K562 (cell line): Measurements from ENCODE around the gene PRPSAP1. TPM values are rescaled to one million over a fixed set of nuclear protein-coding genes. Genes with fewer than 3 reads are reported as not detected.

ENCODE experiments used
- COPS2 ChIP-seq: fragments of 450-650 bp; conservative IDR thresholded peaks from 2 replicates; pipeline ENCODE4 v1.6.1; 2016; ENCODE audit warnings: mild to moderate bottlenecking, moderate library complexity
- IRF2 ChIP-seq: sonication (generic); formaldehyde crosslinking; IDR thresholded peaks from 2 replicates; pipeline ENCODE4 v1.8.1; 2022; ENCODE audit warnings: mild to moderate bottlenecking, missing genetic modification reagents
- L3MBTL2 ChIP-seq: fragments of 450-650 bp; IDR thresholded peaks from 2 replicates; pipeline ENCODE4 v1.6.1; 2016; ENCODE audit warnings: mild to moderate bottlenecking, moderate library complexity
- POLR2AphosphoS5 ChIP-seq: IDR thresholded peaks from 2 replicates; pipeline ENCODE4 v1.6.1; 2011; ENCODE audit warnings: mild to moderate bottlenecking, low read depth, low read length, moderate library complexity; ENCODE audit not compliant: control insufficient read depth, insufficient read depth
- POLR2G ChIP-seq: fragments of 200-400 bp; formaldehyde crosslinking; IDR thresholded peaks from 2 replicates; pipeline ENCODE4 v1.6.1; 2017; ENCODE audit warnings: low read depth, mild to moderate bottlenecking, antibody characterized with exemption, low read length, moderate library complexity
- RBM25 ChIP-seq: fragments of 200-400 bp; formaldehyde crosslinking; IDR thresholded peaks from 2 replicates; pipeline ENCODE4 v1.6.1; 2018; ENCODE audit warnings: low read length, low read depth, moderate library complexity; ENCODE audit not compliant: severe bottlenecking
- SAFB2 ChIP-seq: fragments of 200-400 bp; formaldehyde crosslinking; IDR thresholded peaks from 2 replicates; pipeline ENCODE4 v1.6.1; 2018; ENCODE audit warnings: borderline replicate concordance, low read length, low read depth, moderate library complexity; ENCODE audit not compliant: severe bottlenecking
- SUPT5H ChIP-seq: fragments of 450-650 bp; IDR thresholded peaks from 2 replicates; pipeline ENCODE4 v1.6.1; 2016
- ZBTB34 ChIP-seq: fragments of 250-450 bp; sonication (Bioruptor Pico); IDR thresholded peaks from 2 replicates; pipeline ENCODE4 v1.8.0; 2021; ENCODE audit warnings: mild to moderate bottlenecking, moderate library complexity
- polyA plus RNA-seq, 8 experiments: library from polyadenylated mRNA; depleted of rRNA in 4 of 8; stranded (reverse) in 5 of 8; unstranded in 3 of 8; fragments of >200 nt; fragmentation: Nextera tagmentation in 2 of 8; fragmentation: Illumina TruSeq in 1 of 8; extraction: Ambion mirVana in 2 of 8; extraction: Trizol in 1 of 8; gene quantifications; 2 replicates each; pipeline versions ENCODE4 v1.2.1 to v1.2.3, GENCODE V29; 2011 to 2014; ENCODE audit warnings: inconsistent platforms in 1 of 8, missing spikeins in 1 of 8
- total RNA-seq, 7 experiments: library from RNA; depleted of rRNA in 6 of 7; stranded (reverse); fragments of >200 nt in 6 of 7; fragmentation: Illumina TruSeq in 2 of 7; extraction: Trizol in 2 of 7; gene quantifications; 2 replicates each; pipeline versions ENCODE4 v1.2.1 to v1.2.3, GENCODE V29; 2011 to 2021; ENCODE audit warnings: low replicate concordance in 1 of 7
- TF ChIP-seq, protein P1 (sequence below), 2 experiments: IDR thresholded peaks; 2 replicates each; pipeline ENCODE4 v1.6.1; 2012; ENCODE audit warnings: improper control_type of control experiment in 2 of 2, low read depth in 2 of 2, low read length in 2 of 2, borderline replicate concordance in 1 of 2
- TF ChIP-seq, protein P2 (sequence below): fragments of 450-650 bp; conservative IDR thresholded peaks from 2 replicates; pipeline ENCODE4 v1.6.1; 2016; ENCODE audit warnings: missing genetic modification characterization, low read depth, mild to moderate bottlenecking, missing compliant biosample characterization, moderate library complexity
- TF ChIP-seq, protein P3 (sequence below), 2 experiments: fragments of 450-650 bp; IDR thresholded peaks; 2 replicates each; pipeline ENCODE4 v1.6.1; 2016; ENCODE audit warnings: mild to moderate bottlenecking in 2 of 2, borderline replicate concordance in 1 of 2, low read depth in 1 of 2, moderate library complexity in 1 of 2

Gene PRPSAP1
- total and polyA plus RNA-seq, 9 of the 15 experiments (the other 6 are each of a cell fraction or from before 2014, with no cell fraction given) = 21.9 to 77.1 (median 40.8) TPM

DNA sequence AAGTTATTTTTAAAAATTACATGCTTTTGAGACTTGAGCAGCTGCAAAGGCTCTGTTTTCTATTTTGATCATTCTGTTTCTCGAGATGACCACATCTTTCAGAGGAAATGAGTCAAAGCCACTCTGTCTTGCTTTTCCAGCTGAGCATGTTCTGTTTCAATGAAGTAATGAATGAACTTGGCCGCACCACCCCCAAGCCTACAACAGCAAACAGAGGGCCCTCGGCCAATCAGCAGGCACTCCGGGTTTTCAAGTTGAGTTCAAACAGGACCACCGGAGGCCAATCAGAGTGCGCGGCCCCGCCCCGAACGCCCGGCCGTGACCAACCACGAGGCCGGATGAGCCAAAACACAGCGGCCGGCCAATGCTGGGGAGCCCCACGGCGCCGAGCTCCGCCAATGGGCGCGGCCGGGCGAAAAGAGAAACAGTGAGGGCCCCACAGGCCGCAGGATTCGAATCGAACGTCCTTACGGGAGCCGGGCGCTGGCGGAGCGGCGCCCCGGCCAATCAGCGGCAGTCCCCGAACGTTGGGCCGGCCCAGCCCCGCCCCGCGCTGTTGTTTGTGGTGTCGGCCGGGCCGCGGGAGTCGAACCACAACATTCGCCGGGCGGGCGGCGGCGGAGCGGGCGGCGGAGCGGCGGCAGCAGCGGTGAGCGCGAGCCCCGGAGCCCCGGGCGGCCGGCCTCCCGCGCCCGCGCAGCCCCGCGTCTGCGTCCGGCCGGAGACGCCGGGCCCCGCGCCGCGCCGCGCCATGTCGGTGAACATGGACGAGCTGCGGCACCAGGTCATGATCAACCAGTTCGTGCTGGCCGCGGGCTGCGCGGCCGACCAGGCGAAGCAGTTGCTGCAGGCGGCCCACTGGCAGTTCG lies 88.7 kb downstream of the PRPSAP1 start, which contains the start of gene UBALD2 (continued):
- peak; percentile 70 for TF ChIP-seq L3MBTL2
- no peak for TF ChIP-seq SAFB2
- TF ChIP-seq RBM25 = peak; percentile 100
- no peak for TF ChIP-seq COPS2
- no peak for TF ChIP-seq ZBTB34 (CRISPR knock-in tag)
- peak; percentile 91 for TF ChIP-seq POLR2G
- TF ChIP-seq, protein P1, sequence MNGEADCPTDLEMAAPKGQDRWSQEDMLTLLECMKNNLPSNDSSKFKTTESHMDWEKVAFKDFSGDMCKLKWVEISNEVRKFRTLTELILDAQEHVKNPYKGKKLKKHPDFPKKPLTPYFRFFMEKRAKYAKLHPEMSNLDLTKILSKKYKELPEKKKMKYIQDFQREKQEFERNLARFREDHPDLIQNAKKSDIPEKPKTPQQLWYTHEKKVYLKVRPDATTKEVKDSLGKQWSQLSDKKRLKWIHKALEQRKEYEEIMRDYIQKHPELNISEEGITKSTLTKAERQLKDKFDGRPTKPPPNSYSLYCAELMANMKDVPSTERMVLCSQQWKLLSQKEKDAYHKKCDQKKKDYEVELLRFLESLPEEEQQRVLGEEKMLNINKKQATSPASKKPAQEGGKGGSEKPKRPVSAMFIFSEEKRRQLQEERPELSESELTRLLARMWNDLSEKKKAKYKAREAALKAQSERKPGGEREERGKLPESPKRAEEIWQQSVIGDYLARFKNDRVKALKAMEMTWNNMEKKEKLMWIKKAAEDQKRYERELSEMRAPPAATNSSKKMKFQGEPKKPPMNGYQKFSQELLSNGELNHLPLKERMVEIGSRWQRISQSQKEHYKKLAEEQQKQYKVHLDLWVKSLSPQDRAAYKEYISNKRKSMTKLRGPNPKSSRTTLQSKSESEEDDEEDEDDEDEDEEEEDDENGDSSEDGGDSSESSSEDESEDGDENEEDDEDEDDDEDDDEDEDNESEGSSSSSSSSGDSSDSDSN (IDR thresholded peaks at IDR 0.05; ENCODE audit: borderline replicate concordance in 1 of 2, low read depth in 2 of 2, low read length in 2 of 2) = peak; percentile 35 to 56; a peak in 2 of 4 replicates
- TF ChIP-seq, protein P2, sequence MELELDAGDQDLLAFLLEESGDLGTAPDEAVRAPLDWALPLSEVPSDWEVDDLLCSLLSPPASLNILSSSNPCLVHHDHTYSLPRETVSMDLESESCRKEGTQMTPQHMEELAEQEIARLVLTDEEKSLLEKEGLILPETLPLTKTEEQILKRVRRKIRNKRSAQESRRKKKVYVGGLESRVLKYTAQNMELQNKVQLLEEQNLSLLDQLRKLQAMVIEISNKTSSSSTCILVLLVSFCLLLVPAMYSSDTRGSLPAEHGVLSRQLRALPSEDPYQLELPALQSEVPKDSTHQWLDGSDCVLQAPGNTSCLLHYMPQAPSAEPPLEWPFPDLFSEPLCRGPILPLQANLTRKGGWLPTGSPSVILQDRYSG (tag) = peak; percentile 74
- TF ChIP-seq, protein P3, sequence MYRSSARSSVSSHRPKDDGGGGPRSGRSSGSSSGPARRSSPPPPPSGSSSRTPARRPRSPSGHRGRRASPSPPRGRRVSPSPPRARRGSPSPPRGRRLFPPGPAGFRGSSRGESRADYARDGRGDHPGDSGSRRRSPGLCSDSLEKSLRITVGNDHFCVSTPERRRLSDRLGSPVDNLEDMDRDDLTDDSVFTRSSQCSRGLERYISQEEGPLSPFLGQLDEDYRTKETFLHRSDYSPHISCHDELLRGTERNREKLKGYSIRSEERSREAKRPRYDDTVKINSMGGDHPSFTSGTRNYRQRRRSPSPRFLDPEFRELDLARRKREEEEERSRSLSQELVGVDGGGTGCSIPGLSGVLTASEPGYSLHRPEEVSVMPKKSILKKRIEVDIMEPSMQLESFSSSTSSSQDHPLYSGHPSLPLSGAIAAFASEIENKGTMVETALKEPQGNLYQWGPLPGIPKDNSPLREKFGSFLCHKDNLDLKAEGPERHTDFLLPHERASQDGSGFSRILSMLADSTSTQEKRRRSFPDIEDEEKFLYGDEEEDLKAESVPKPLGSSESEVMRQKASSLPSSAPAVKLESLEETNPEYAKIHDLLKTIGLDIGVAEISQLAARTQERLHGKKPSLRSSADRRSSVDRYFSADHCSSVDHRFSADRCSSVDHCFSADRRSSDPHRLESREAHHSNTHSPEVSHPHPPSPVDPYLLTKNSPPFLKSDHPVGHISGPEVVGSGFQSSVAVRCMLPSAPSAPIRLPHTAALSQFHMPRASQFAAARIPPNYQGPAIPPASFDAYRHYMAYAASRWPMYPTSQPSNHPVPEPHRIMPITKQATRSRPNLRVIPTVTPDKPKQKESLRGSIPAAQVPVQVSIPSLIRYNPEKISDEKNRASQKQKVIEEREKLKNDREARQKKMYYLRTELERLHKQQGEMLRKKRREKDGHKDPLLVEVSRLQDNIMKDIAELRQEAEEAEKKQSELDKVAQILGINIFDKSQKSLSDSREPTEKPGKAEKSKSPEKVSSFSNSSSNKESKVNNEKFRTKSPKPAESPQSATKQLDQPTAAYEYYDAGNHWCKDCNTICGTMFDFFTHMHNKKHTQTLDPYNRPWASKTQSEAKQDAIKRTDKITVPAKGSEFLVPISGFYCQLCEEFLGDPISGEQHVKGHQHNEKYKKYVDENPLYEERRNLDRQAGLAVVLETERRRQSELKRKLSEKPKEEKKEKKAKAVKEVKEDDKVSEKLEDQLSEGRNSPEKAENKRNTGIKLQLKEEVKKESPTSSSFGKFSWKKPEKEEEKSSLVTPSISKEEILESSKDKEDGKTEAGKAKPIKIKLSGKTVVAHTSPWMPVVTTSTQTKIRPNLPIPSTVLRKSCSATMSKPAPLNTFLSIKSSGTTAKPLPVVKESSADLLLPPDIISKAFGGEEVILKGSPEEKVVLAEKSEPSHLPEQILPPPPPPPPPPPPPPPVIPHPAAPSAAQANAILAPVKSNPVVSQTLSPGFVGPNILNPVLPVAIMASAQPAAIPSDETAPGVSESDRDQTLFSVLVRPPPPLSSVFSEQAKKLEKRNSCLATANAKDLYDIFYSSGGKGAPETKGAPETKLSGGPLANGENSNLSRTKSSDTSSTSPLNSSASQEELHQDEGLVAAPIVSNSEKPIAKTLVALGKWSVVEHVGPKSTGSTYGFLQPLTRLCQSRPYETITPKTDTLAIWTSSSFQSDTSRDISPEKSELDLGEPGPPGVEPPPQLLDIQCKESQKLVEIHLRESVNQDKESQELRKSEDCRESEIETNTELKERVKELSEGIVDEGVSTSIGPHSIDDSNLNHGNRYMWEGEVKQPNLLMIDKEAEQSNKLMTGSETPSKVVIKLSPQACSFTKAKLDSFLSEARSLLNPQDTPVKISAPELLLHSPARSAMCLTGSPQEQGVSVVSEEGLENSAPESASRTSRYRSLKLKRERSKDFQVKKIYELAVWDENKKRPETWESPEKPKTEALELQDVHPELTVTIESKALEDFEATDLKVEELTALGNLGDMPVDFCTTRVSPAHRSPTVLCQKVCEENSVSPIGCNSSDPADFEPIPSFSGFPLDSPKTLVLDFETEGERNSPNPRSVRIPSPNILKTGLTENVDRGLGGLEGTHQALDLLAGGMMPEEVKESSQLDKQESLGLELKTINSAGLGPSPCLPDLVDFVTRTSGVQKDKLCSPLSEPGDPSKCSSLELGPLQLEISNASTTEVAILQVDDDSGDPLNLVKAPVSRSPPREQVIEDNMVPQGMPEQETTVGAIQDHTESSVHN (IDR thresholded peaks at IDR 0.05; ENCODE audit: borderline replicate concordance in 1 of 2, low read depth in 1 of 2) = 0 out of 4 replicates have a peak, but pooled peaks of 1 of the 2 experiments have one; percentile 17
- TF ChIP-seq POLR2AphosphoS5 = peak; percentile 69
- TF ChIP-seq SUPT5H = no peak; the same call in 1 of the 2 replicates
- TF ChIP-seq IRF2 (CRISPR knock-in tag) = no peak
